Gastrocnemius medialis (tissue), 4 donors: ENCODE results near the gene FGF14. TPM values are rescaled to one million over a fixed set of nuclear protein-coding genes. Genes with fewer than 3 reads are reported as not detected.

Experiments used
- ATAC-seq, 2 donors: fragments of 150-250 bp; one replicate each; pipeline ENCODE4 v1.9.1; 2016
- DNase-seq, 2 donors: peaks; one replicate each; pipeline ENCODE4 v3.0.0-alpha.2; 2019
- H3K27ac ChIP-seq, 4 donors: fragments of 200-600 bp; sonication (generic); 1 replicate in 1 of 4; 2 replicates in 3 of 4; pipeline ENCODE4 v1.5.1; 2016 to 2018; ENCODE audit warnings: mild to moderate bottlenecking in 2 of 4, moderate library complexity in 1 of 4
- H3K27me3 ChIP-seq, 3 donors: fragments of 200-600 bp; sonication (generic) in 2 of 3; 1 replicate in 1 of 3; 2 replicates in 2 of 3; pipeline versions ENCODE4 v1.5.1 to v1.6.0; 2016 to 2019; ENCODE audit warnings: mild to moderate bottlenecking in 1 of 3, moderate library complexity in 1 of 3
- H3K36me3 ChIP-seq, 2 donors: fragments of 200-600 bp; sonication (generic) in 1 of 2; one replicate each; pipeline ENCODE4 v1.5.1; 2017 to 2018
- H3K4me1 ChIP-seq, 2 donors: fragments of 200-600 bp; sonication (generic) in 1 of 2; one replicate each; pipeline ENCODE4 v1.5.1; 2016 to 2017; ENCODE audit warnings: mild to moderate bottlenecking in 2 of 2
- H3K4me3 ChIP-seq, 4 donors: fragments of 200-600 bp; sonication (generic) in 3 of 4; 1 replicate in 1 of 4; 2 replicates in 3 of 4; pipeline ENCODE4 v1.5.1; 2016 to 2019; ENCODE audit warnings: mild to moderate bottlenecking in 2 of 4
- H3K9me3 ChIP-seq, 3 donors: fragments of 200-600 bp; sonication (generic) in 2 of 3; 1 replicate in 1 of 3; 2 replicates in 2 of 3; pipeline ENCODE4 v1.5.1; 2016 to 2019
- POLR2A ChIP-seq, 2 donors: fragments of 450-650 bp; IDR thresholded peaks; one replicate each; pipeline ENCODE4 v1.6.1; 2017; ENCODE audit warnings: antibody characterized with exemption in 2 of 2, mild to moderate bottlenecking in 2 of 2, moderate library complexity in 2 of 2
- in situ Hi-C, 4 donors: fragments of 200-750 bp; cut with MboI; loops; one replicate each; pipeline versions ENCODE4 v1.15.0 to v1.8.0; 2017; ENCODE audit warnings: low sequenced_read_pairs in 4 of 4
- intact Hi-C: fragments of 100-400 bp; cut with DNase I; formaldehyde crosslinking; loops from one replicate; pipeline ENCODE4 v1.15.1; 2023; ENCODE audit warnings: low total_unique reads
- total RNA-seq, 4 donors: library from RNA; depleted of rRNA; stranded (reverse); fragments of >200 nt; gene quantifications; one replicate each; pipeline versions ENCODE4 v1.1.0 to v1.2.3, GENCODE V29; 2016
- TF ChIP-seq, protein P1 (sequence below), 5 experiments: fragments of 450-650 bp in 3 of 5; fragments of 200-600 bp in 2 of 5; sonication (generic) in 2 of 5; IDR thresholded peaks in 4 of 5; conservative IDR thresholded peaks in 1 of 5; 1 replicate in 4 of 5; 2 replicates in 1 of 5; pipeline ENCODE4 v1.5.1; 2016 to 2019; ENCODE audit warnings: antibody characterized with exemption in 5 of 5, mild to moderate bottlenecking in 3 of 5, moderate library complexity in 3 of 5

FGF14 gene
- total RNA-seq, 4 donors from 2014 or later: 0.02 TPM; not detected in 3

DNA sequence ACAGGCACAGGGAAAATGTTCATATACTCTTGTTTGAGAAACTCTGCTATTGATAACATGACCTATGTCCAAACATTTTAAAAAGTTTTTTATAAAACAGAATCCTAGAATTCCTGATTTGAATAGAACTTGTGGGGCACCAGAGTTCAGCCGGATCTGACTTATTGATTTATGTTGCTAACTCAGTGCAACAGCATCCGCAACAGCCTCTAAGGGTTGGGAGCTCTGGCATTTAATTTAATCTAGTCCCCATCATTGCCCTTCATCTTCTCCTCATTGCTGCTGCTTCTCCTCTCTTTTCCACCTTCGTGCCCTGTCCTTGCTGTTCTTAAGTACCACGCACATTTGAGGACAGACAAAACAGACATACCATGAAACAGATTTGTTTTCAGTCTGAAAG lies 214.5 kb downstream of the FGF14 start:
- intact Hi-C loops: no loop called here
- no peaks in the 10 kb centered on the region for H3K9me3 ChIP-seq
- no peak for TF ChIP-seq POLR2A (IDR thresholded peaks at IDR 0.05)
- TF ChIP-seq, protein P1, sequence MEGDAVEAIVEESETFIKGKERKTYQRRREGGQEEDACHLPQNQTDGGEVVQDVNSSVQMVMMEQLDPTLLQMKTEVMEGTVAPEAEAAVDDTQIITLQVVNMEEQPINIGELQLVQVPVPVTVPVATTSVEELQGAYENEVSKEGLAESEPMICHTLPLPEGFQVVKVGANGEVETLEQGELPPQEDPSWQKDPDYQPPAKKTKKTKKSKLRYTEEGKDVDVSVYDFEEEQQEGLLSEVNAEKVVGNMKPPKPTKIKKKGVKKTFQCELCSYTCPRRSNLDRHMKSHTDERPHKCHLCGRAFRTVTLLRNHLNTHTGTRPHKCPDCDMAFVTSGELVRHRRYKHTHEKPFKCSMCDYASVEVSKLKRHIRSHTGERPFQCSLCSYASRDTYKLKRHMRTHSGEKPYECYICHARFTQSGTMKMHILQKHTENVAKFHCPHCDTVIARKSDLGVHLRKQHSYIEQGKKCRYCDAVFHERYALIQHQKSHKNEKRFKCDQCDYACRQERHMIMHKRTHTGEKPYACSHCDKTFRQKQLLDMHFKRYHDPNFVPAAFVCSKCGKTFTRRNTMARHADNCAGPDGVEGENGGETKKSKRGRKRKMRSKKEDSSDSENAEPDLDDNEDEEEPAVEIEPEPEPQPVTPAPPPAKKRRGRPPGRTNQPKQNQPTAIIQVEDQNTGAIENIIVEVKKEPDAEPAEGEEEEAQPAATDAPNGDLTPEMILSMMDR (IDR thresholded peaks at IDR 0.05 in 4 of 5, conservative IDR thresholded peaks at IDR 0.05 in 1 of 5): no peak
- H3K27me3 ChIP-seq: no peaks in the 10 kb centered on the region
- in situ Hi-C loops: no loop called here
- H3K36me3 ChIP-seq: no peaks in the 10 kb centered on the region
- no peak overlapping the region for H3K27ac ChIP-seq
- H3K4me3 ChIP-seq: no peak overlapping the region
- no peak for ATAC-seq
- no peak for DNase-seq
- H3K4me1 ChIP-seq: no peaks in the 10 kb centered on the region

DNA sequence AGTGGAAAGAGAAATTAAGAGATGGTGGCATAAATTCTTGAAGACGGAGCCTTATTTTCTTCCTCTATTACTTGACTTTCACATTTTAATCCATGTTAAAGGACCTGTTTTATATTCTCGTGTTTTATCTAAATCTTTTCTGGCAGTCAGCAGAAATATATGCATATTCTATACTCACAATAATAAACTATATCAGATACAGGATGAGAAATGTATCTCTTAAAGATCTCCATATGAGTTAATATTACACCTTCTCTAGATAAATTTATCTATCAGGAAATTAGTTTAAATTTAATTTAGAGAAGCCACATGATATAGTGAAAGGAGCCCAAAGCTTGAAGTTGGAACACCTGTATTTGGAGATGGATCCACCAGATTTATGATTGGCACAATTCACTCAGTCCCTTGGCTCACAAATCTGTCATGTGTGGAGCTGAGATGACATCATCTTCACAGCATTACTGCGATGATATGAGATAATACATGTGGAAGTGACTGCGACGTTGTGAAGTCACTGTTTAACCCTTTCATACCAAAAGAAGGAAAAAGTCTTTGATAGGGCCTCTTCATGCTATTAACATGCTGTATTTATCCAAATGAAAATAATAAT lies 216.4 kb downstream of the FGF14 start:
- H3K4me3 ChIP-seq: no peak overlapping the region
- no peaks in the 10 kb centered on the region for H3K4me1 ChIP-seq
- no peaks in the 10 kb centered on the region for H3K27me3 ChIP-seq
- in situ Hi-C loops: no loop called here
- H3K9me3 ChIP-seq: no peaks in the 10 kb centered on the region
- H3K27ac ChIP-seq: no peak overlapping the region
- DNase-seq: no peak
- no peak for ATAC-seq
- TF ChIP-seq POLR2A (IDR thresholded peaks at IDR 0.05): no peak
- TF ChIP-seq, protein P1 (IDR thresholded peaks at IDR 0.05 in 4 of 5, conservative IDR thresholded peaks at IDR 0.05 in 1 of 5): no peak
- intact Hi-C loops: no loop called here
- H3K36me3 ChIP-seq: no peaks in the 10 kb centered on the region

DNA sequence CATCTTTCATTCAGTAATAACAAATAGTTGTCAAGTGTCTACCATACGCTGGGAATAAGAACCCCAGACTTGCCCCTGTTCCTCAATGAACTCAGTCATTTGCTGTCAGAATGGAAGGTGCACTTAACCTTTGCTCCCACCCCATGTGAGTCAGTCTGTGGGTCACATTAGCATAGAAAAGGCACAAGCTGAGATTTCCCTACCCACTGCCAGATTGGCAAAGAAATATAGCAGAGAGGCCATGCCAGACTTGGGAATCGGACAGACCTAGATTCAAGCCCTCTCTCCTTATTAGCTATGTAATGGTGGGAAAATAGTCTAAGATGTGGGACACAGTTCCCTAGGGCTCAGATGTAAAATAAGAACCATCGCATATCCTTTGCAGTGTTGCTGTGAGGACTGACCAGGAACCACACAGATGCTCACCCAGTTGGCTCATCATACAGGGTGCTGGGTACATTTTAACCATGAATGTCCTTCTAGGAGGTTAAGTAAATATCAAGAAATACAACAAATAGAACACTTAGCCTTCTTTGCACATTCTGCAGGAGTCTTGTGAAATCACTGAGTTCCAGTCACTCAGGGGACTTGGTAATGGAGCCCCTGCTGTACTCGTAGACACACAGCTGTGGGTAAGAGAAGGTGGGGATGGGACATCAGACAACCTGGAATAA lies 218.2 kb downstream of the FGF14 start:
- H3K4me3 ChIP-seq: no peak overlapping the region

GRCh38 chr13:102182170-102182569 lies 219.7 kb downstream of the FGF14 start:
- Histone ChIP-seq H3K9me3 (no peaks in the 10 kb centered on the region), H3K27me3 (no peaks in the 10 kb centered on the region), H3K27ac (no peak overlapping the region), H3K4me1 (no peaks in the 10 kb centered on the region), H3K36me3 (no peaks in the 10 kb centered on the region), H3K4me3 (no peak overlapping the region)
- no peak for TF ChIP-seq POLR2A (IDR thresholded peaks at IDR 0.05)
- TF ChIP-seq, protein P1 (IDR thresholded peaks at IDR 0.05 in 4 of 5, conservative IDR thresholded peaks at IDR 0.05 in 1 of 5): no peak
- in situ Hi-C loops: no loop called here
- intact Hi-C loops: no loop called here
- ATAC-seq (no peak), DNase-seq (no peak)

More for the DNA sequence above, 218.2 kb downstream of the FGF14 start:
- intact Hi-C loops (no loop called here), in situ Hi-C loops (no loop called here)
- no peak overlapping the region for H3K27ac ChIP-seq
- no peaks in the 10 kb centered on the region for H3K36me3 ChIP-seq
- DNase-seq (no peak), ATAC-seq (no peak)
- no peaks in the 10 kb centered on the region for H3K27me3 ChIP-seq
- no peak for TF ChIP-seq POLR2A (IDR thresholded peaks at IDR 0.05)
- TF ChIP-seq, protein P1 (IDR thresholded peaks at IDR 0.05 in 4 of 5, conservative IDR thresholded peaks at IDR 0.05 in 1 of 5): no peak
- H3K4me1 ChIP-seq: no peaks in the 10 kb centered on the region
- H3K9me3 ChIP-seq: no peaks in the 10 kb centered on the region
